ENCODE data around the gene PCDHGC4.

DNA sequence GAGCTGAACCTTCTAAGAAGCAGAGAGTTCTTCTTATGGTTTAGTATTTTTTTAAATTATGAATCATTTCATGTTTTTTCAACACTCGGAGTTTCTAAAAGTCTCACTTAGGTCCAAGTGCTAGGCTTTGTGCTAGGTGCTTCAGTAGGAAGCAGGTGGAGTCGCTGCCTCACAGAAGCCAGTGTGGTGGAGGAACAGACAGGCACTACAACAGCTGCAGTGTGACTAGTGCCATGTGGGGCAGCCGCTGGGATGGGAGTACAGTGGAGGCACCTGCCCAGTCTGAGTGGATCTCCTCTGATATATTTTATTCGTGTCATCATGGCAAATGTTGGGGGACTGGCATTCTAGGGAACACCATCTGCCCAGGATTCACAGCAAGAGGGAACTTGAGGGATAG lies 19.4 kb downstream of the PCDHGC4 start:
- TF ChIP-seq, protein P1, sequence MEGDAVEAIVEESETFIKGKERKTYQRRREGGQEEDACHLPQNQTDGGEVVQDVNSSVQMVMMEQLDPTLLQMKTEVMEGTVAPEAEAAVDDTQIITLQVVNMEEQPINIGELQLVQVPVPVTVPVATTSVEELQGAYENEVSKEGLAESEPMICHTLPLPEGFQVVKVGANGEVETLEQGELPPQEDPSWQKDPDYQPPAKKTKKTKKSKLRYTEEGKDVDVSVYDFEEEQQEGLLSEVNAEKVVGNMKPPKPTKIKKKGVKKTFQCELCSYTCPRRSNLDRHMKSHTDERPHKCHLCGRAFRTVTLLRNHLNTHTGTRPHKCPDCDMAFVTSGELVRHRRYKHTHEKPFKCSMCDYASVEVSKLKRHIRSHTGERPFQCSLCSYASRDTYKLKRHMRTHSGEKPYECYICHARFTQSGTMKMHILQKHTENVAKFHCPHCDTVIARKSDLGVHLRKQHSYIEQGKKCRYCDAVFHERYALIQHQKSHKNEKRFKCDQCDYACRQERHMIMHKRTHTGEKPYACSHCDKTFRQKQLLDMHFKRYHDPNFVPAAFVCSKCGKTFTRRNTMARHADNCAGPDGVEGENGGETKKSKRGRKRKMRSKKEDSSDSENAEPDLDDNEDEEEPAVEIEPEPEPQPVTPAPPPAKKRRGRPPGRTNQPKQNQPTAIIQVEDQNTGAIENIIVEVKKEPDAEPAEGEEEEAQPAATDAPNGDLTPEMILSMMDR (IDR thresholded peaks at IDR 0.05; ENCODE audit: low read depth, low read length), result no peak
- TF ChIP-seq POLR2A (IDR thresholded peaks at IDR 0.05; ENCODE audit: extremely low read depth, insufficient read length) (no peak), MYC (IDR thresholded peaks at IDR 0.05; ENCODE audit: low read depth, low read length) (no peak)
- TF ChIP-seq, protein P2, sequence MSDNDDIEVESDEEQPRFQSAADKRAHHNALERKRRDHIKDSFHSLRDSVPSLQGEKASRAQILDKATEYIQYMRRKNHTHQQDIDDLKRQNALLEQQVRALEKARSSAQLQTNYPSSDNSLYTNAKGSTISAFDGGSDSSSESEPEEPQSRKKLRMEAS (IDR thresholded peaks at IDR 0.05; ENCODE audit: low read depth, low read length), result no peak

Data from NB4 (cell line).